ENCODE data around the gene FGD4.
A peak's percentile ranks its signal among the peaks of the same experiment; 100 is the strongest.
"Not testable (repeated sequence)": the region's sequence is repeated elsewhere in the genome, so short reads cannot be mapped to it uniquely, and the experiment has no call there.

Gene FGD4

GRCh38 chr12:32532422-32532821 is 133.1 kb downstream of the FGD4 start:
- DNase-seq: no peak

GRCh38 chr12:32532951-32533350 is 133.6 kb downstream of the FGD4 start:
- no peak for DNase-seq

GRCh38 chr12:32533506-32533905 is 134.1 kb downstream of the FGD4 start:
- DNase-seq: not testable (repeated sequence)

GRCh38 chr12:32533971-32534590 is 134.7 kb downstream of the FGD4 start:
- DNase-seq: no peak

GRCh38 chr12:32534698-32535097 is 135.3 kb downstream of the FGD4 start:
- DNase-seq: no peak

- peak; percentile 23 for DNase-seq
Observed at GRCh38 chr12:32535288-32535999, 136.1 kb downstream of the FGD4 start.

- no peak for DNase-seq
Observed at GRCh38 chr12:32536000-32536345, 136.6 kb downstream of the FGD4 start.

- DNase-seq: no peak
Observed at GRCh38 chr12:32541754-32542374, 142.5 kb downstream of the FGD4 start.

GRCh38 chr12:32542428-32543229 is 143.3 kb downstream of the FGD4 start:
- DNase-seq: no peak

- no peak for DNase-seq
Observed at GRCh38 chr12:32544893-32545292, 145.5 kb downstream of the FGD4 start.

- DNase-seq: no peak
Observed at GRCh38 chr12:32545413-32545980, 146.1 kb downstream of the FGD4 start.

- DNase-seq: no peak
Observed at GRCh38 chr12:32546272-32546671, 146.9 kb downstream of the FGD4 start.

- no peak for DNase-seq
Observed at GRCh38 chr12:32548691-32549281, 149.4 kb downstream of the FGD4 start.

GRCh38 chr12:32549675-32550079 is 150.3 kb downstream of the FGD4 start:
- no peak for DNase-seq

- no peak for DNase-seq
Observed at GRCh38 chr12:32551058-32551457, 151.7 kb downstream of the FGD4 start.

- DNase-seq: no peak
Observed at GRCh38 chr12:32558903-32559302, 159.5 kb downstream of the FGD4 start.

GRCh38 chr12:32559434-32559833 is 160.1 kb downstream of the FGD4 start:
- DNase-seq: no peak

- DNase-seq: no peak
Observed at GRCh38 chr12:32560520-32560919, 161.2 kb downstream of the FGD4 start.

- no peak for DNase-seq
Observed at GRCh38 chr12:32561931-32562341, 162.6 kb downstream of the FGD4 start.

GRCh38 chr12:32562413-32562812 is 163.1 kb downstream of the FGD4 start:
- DNase-seq: not testable (repeated sequence)

GRCh38 chr12:32566663-32567295 is 167.4 kb downstream of the FGD4 start:
- no peak for DNase-seq

- DNase-seq: no peak
Observed at GRCh38 chr12:32567296-32567674, 167.9 kb downstream of the FGD4 start.
